Activated T-cell treated with anti-CD3 and anti-CD28 coated beads for 24 hours (primary cell): ENCODE measurements around the gene TSTD1.

Experiments used
- DNase-seq: peaks from one replicate; pipeline ENCODE4 v3.0.0-alpha.2; 2020; ENCODE audit warnings: low read depth

The TSTD1 gene, protein sequence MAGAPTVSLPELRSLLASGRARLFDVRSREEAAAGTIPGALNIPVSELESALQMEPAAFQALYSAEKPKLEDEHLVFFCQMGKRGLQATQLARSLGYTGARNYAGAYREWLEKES

GRCh38 chr1:161038523-161039153 is at the start of gene TSTD1:
TSS of gene TSTD1 (minus strand) at chr1:161038964. CDS start at chr1:161038889, 75 bp downstream.
- peak; percentile 78 for DNase-seq

DNA sequence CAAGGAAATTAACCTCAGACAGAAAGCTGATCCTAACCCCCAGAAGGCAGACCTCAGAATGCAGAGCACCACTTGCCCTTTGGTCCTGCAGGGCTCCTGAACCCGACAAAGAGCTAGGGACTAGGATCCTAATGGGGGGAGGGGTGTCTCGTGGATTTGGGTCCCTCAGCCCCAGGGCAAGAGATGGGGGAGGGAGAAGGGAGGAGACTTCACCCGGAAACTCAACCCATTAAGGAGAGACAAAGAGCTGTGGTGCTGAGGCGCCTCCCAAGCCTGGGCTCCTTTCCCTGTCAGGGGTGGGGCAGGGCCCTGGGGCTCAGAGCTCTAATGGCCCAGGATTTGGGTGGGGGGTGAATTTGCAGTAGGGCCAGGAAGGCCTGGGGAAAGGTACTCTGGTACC is 47.7 kb upstream of the TSTD1 start:
- no peak for DNase-seq

- no peak for DNase-seq
These were observed 46.4 kb upstream of the TSTD1 start for GRCh38 chr1:161085165-161085564.

GRCh38 chr1:161084597-161084988 is 45.8 kb upstream of the TSTD1 start:
- DNase-seq = no peak

DNA sequence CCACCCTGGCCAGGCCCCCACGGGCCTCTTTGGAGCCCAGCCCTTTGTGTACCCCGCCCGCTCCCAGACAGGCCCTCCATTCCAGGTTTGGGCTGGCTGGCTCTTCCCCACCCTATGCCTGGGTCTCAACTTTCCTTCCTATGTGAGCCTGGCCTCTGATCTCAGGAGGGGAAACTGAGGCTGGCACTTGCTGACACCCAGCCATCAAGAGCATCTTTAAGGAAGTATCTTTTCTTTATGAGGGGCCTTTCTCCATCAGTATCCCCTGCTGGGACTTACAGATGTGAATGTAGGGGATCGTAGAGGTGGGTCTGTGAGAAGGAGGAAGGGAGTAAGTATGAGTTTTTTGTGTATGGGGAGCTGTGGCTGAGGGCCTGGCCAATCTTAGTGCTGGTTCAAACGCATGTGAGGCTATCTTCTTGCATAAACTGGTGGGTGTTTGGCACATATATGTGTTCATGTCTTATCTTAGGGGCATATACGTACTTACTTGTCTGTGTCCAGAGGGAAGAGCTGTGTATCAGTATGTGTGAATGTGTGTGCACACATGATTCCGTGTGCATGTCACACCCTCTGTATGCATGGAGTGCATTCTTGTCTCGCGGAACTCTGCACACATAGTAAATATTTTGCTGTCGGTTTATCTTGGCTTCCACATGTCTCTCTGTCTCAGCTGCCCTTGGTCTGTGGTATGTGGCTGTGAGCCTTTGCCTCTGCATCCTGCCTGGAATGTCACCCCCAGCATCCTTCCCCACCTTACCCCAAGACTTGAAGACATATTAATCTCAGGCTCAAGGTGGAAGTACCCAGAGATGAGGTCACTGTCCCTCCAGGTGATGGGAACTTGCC is 45.2 kb upstream of the TSTD1 start:
- no peak for DNase-seq

DNA sequence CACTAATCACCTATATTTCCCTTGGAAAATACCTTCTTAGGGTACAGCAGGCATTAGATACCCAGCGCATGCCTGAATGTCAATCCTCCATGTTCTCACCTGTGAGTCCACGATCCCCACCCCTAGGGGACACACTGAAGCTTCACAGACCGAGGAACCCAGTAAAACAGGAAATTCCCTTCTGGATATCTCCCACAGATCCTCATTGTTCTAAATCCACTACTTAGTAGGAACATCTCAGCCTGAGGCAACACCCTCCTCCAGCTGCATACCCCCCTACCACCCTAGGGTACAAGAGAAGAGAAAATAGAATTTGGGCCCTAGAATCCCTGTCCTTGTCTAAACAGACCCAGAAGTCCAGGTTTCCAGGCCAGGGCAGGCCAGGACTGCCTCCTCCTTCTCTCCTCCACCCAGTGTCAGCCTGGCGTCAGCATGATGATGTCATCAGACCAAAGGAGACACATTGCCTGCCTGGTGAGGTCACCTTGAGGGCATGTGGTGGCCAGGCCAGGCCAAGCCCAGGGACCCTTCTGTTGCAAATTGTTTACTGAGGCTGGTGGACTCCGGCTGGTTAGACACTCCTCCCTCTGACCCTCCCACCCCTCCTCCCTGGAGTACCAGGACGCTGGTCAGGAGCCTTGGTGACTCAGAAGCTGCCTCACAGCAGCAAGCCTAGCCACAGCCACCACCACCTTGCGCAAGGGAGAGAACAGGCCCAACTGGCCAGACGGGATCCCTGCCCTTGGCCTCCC is 44.4 kb upstream of the TSTD1 start:
- no peak for DNase-seq

GRCh38 chr1:161082483-161082882 is 43.7 kb upstream of the TSTD1 start:
- no peak for DNase-seq

DNA sequence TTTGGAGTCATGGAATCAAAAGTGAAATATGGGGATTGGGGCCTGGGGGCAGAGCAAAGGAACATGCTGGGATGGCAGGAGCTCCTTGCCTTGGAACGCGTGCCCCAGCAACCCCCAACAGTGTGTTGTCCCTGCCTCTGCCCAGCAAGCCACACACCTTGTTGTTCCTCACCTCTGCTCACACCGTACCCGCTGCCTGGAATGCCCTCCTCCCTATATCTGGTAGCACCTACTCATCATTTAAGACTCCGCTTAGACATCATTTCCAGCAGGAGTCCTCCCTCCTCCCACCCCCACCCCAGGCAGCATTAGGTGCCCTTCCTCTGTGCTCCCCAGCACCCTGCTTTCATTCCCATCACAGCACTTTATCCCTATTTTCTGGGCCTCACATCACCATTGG is 42.8 kb upstream of the TSTD1 start:
- DNase-seq = no peak

GRCh38 chr1:161080441-161081405 is 42.0 kb upstream of the TSTD1 start:
- DNase-seq = no peak

GRCh38 chr1:161079436-161080110 is 40.8 kb upstream of the TSTD1 start:
- no peak for DNase-seq

GRCh38 chr1:161077426-161077825 is 38.7 kb upstream of the TSTD1 start:
- no peak for DNase-seq

DNA sequence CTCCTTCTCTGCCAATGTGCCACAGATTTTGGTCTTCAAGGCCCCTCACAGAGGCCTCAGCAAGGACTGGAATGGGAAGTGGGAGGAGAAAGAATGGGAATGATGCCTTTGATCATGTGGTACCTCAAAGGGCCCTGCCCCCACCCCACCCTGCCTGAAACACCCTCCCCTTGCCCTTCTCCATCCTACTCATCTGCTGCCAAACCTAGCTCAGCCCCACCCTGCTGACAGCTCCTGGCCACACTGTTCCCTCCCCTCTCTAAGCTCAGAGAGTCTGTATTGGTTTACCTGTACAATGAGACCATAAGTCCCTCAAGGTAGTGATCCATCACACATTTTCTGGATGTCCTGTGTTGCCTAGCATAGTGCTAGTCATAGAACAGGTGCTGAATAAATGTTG is 37.6 kb upstream of the TSTD1 start:
- no peak for DNase-seq

DNA sequence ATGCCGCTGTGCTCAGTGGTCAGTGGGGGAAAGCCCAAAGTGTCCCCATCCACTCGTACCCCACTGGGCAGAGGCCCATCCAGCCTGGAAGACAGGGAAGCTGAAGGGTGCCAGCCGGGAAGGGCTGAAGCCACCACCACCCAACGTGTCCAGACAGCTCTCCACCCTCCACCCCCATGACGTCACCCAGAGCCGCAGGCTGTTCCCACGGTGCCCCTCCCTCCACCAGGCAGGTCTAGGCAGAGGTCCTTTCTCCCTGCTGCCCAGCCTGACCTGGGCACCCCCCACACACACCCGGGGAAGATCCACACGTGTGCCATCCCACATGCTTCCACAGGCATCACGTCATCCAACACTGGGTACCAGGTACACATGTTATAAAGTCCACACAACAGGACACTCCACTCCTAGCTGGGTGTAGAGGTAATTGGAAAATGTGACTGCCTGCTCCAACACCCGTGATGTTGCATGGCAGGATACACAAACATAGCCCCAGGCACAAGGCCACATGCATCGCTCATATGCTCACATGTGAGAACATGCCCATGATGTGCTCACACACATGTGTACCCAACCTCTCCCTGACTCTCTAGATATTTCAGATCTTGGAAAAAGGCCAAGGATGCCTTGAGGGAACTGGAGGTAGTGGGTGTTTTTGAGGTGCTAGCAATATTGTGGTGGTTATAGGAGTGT is 36.1 kb upstream of the TSTD1 start:
- no peak for DNase-seq

GRCh38 chr1:161073474-161074121 is 34.8 kb upstream of the TSTD1 start:
- no peak for DNase-seq

DNA sequence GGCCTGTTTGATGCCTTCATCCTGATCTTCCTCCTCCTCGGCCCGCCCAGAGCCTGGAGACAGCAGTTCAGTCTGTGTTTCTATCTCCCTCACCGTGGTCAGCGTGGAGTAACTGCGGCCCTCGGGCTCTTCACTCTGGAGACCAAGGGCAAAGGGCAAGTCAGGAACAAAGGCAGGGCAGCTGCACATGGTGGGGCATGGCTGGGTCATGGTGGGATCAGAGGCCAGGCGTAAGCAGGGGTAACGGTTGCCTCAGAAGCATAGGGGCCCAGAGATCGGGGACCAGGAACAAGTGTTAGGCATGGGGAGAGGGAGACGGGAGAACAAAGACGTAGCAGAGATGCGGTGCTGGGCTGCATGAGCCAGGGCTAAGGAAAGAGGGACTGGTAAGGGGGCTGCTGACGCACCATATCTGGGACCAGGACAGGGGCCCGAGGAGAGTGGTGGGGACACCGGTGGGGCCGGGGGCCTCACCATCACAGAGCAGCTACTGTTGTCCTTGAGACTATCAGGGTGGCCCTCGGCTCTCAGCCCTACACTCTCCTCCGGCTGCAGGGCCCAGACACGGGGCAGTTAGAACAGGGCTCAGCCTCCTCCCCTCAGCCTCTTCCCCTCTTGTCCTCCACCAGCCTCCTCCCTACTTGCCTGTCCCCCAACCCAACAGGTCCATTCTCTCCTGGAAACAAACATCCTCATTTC is 34.1 kb upstream of the TSTD1 start:
- no peak for DNase-seq

DNA sequence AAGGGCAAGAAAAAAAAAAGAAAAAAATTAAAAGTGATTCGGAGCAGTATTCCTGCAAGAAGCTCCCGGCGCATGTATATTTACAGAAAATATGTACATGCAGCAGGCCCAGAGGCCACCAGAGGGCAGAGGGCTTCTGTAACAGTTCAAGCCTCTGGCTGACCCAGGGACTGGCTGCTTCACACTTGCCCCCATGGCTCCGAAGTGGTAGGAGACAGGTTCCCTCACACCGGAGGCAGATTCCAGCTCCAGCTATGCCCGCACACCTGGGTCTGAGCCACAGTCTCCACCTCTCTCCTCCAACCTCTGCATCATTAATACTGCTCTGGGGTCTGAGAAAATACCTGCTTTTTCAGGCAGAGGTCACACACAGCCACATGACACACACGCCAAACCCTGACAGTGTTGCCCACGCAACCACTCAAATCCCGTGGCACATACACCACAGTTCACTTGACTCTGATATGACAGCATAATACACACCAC is 33.2 kb upstream of the TSTD1 start:
- peak; percentile 24 for DNase-seq

DNA sequence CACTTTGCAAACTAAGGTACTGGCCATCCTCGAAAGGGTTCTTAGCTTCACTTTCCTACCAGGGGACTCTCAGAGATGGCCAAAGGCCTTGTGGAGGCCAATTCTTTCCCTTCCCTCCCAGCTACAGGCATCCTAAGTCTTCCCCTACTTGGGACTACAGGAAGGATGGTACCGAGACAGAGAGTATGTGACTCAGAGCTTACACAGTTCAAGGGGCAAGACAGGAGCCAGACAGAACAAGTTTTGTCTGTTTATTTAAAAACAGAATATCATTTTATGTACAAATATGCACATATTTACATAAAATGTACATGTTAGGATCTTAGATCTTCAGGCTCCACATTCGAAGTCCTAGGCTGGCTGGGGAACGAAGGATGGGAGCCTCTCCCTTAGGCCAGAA is 32.0 kb upstream of the TSTD1 start:
- no peak for DNase-seq

DNA sequence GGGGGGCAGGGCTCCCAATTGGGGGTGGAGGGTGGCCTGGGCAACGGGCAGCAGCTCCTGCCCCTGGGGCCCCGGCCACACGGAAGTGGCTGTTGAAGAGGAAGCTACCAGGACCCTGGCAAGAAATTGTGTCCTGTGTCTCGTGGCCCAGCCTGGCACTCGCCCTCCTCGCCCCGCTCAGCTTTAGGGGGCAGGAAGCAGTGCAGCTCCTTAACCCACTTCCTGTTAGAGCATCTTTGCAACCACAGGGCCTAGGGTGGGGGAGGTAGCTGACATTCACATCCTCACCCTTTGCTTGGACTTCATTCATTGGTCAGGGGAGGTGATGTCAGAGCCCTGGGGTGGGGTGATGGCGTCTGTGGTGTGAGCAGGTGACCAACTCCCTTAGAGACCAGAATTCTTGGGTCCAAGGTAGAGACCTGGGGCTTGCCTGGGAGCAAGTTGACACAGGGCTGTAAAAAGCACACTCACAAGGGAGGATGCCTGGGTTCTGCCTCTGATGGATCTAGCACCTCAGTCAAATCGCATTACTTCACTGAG is 31.0 kb upstream of the TSTD1 start, which contains the start of gene ARHGAP30:
Gene ARHGAP30, minus strand, starts transcription at position 161 of the 540 bp plus-strand sequence. CDS start 267 bp downstream, outside the sequence.
- DNase-seq = peak; percentile 74
